ES-I3 (cell line): ENCODE measurements around the gene SLC7A5.
"Not testable (repeated sequence)": the region's sequence is repeated elsewhere in the genome, so short reads cannot be mapped to it uniquely, and the experiment has no call there.

ENCODE experiments used
- H3K36me3 ChIP-seq: 2 replicates; pipeline ENCODE4 v1.6.1; 2013; ENCODE audit warnings: mild to moderate bottlenecking, low read length, control low read depth, moderate library complexity; ENCODE audit not compliant: insufficient read depth
- H3K4me1 ChIP-seq: 2 replicates; pipeline ENCODE4 v1.6.1; 2013; ENCODE audit warnings: mild to moderate bottlenecking, control low read depth, low read length; ENCODE audit not compliant: insufficient read depth
- H3K9ac ChIP-seq: 2 replicates; pipeline ENCODE4 v1.6.1; 2013; ENCODE audit warnings: low read depth, mild to moderate bottlenecking, low read length, moderate library complexity
- H3K9me3 ChIP-seq: 2 replicates; pipeline ENCODE4 v1.6.1; 2013; ENCODE audit warnings: mild to moderate bottlenecking, low read length, moderate library complexity; ENCODE audit not compliant: control insufficient read depth, insufficient read depth

The SLC7A5 gene

GRCh38 chr16:87878704-87879103 lies 9.4 kb upstream of the SLC7A5 start:
- H3K36me3 ChIP-seq, result no peaks in the 10 kb centered on the region
- H3K9me3 ChIP-seq, result no peaks in the 10 kb centered on the region
- H3K9ac ChIP-seq, result no peak overlapping the region
- H3K4me1 ChIP-seq, result peaks cover 14% of the 10 kb centered on the region; the same call in 1 of the 2 replicates

GRCh38 chr16:87877942-87878507 lies 8.7 kb upstream of the SLC7A5 start:
- peaks cover 14% of the 10 kb centered on the region; the same call in 1 of the 2 replicates for H3K4me1 ChIP-seq
- H3K9me3 ChIP-seq, result no peaks in the 10 kb centered on the region
- H3K36me3 ChIP-seq, result no peaks in the 10 kb centered on the region
- H3K9ac ChIP-seq, result no peak overlapping the region

DNA sequence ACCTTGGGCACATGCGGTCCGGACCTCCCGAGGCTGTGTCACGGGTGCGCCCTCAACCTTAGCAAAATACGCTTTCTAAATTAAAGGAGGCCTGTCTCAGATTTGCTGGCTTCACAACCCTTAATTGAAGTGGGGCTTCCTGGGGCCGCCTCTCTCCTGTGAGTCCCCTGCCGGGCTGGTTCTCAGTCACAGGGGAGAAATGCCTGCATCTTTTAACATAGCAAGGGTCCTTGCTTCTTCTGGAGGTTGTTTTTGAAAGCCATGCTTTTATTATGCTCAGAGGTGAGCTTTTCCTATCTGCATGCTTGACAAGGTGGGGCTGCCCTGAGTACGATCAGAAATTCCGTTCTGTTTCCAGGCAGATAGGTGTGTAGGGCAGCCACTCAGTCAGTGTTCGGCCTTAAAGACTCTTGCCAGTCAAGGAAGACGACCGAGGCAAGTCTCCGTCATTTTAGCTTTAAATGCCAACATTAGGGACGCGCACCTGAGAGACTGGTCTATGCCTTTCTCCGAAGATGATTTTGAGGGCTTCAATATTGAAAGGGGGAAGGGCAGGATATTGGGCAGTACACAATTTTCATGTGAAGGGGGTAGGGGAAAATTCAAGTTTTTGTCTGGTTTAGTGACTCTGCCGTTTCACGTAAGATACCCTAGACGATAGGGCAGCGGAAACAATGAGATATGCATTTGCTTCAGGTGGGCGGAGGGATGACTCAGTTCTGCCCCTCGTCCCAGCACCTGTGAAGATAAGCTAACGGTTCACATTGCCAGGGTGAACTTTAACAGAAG lies 5.5 kb upstream of the SLC7A5 start:
- no peaks in the 10 kb centered on the region for H3K9me3 ChIP-seq
- H3K36me3 ChIP-seq, result no peaks in the 10 kb centered on the region
- peaks cover 24% of the 10 kb centered on the region for H3K4me1 ChIP-seq
- H3K9ac ChIP-seq, result peak overlapping the region; percentile 22

- Histone ChIP-seq H3K9ac (peak overlapping the region; percentile 41), H3K4me1 (peaks cover 22% of the 10 kb centered on the region)
- H3K9me3 ChIP-seq, H3K36me3 ChIP-seq: not testable (repeated sequence)
Measured at GRCh38 chr16:87870418-87871291, 1.3 kb upstream of the SLC7A5 start.

DNA sequence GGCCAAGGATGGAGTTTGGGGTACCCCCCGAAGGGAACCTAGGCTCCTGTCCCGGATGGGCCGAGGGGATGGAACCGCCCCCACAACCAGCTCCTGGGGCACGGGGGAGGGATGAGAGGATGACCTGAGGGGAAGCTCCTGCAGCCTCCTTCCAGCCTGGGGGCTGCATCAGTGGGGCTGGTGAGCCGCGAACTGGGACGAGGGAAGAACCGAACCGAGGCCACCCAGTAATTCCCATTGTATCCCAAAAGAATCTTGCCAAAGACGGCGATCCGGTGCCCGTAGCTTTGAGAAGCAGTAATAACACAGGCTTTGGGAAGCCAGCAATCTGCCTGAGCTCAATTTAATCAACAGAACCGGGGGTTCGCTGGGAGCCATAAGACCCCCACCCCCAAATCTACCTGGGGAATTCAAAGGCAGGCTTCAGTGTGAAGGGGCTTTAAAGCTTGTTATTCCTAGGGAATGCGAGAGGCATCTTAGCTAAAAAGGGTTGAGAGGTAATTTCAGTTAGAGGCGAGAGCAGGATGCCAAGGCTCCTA lies 641 bp upstream of the SLC7A5 start:
- H3K9ac ChIP-seq, result peak overlapping the region; percentile 16; the same call in 1 of the 2 replicates
- not testable (repeated sequence) for H3K36me3 ChIP-seq, H3K9me3 ChIP-seq
- H3K4me1 ChIP-seq, result peaks cover 14% of the 10 kb centered on the region

GRCh38 chr16:87868254-87869029 lies 865 bp downstream of the SLC7A5 start:
- H3K36me3 ChIP-seq, H3K9me3 ChIP-seq: not testable (repeated sequence)
- Histone ChIP-seq H3K9ac (peak overlapping the region; percentile 67), H3K4me1 (peaks cover 14% of the 10 kb centered on the region)

- H3K36me3 ChIP-seq, H3K9ac ChIP-seq, H3K4me1 ChIP-seq, H3K9me3 ChIP-seq: not testable (repeated sequence)
Measured at GRCh38 chr16:87865902-87866555, 3.3 kb downstream of the SLC7A5 start.

DNA sequence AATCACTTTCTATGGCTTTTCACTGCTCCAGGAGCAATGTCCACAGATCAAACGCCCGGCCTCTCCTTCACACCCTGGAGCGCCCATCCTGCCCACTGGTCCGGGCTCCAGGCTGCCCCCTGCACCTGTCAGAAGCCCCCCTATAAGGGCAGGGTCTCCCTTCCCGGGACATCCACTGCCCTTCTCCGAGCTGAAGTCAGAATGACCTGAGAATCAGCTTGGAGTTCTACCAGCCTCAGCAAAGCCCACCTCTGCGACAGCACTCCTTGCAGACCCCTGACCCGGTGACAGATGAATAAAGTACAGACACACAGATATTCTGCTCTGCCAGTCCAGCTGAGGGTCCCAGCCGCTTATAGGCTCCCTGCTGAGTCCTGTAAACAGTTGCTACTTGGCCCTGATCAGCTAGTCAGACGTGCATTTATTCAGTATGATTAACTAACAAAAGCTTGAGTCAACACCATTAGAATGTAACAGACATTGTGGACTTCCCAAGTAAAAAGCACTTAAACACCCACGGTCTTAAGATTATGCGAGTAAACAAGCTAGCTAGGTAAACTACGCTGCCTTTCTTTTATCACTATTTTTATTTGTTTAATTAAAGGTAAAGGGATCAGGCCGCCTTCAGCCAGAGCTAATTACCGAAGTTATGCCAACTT lies 4.8 kb downstream of the SLC7A5 start:
- H3K4me1 ChIP-seq, result peaks cover 3% of the 10 kb centered on the region; the same call in 1 of the 2 replicates
- no peaks in the 10 kb centered on the region; the same call in 1 of the 2 replicates for H3K36me3 ChIP-seq
- H3K9ac ChIP-seq, result no peak overlapping the region

DNA sequence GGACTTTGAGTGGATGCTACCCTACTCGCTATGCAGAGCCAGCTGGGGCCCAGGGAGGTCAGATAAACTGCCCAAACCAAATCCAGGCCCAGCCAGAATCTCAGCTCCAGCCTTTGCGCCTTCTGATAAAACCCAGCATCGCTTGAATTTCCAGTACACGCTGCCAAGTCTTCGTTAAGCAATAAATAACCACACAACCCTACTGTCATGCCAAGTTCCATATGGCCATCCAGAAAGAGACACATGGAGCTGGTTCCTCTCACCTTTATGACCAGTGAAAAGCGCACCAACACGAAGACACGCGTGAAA lies 6.0 kb downstream of the SLC7A5 start:
- not testable (repeated sequence) for H3K36me3 ChIP-seq, H3K9me3 ChIP-seq, H3K4me1 ChIP-seq, H3K9ac ChIP-seq

More for the DNA sequence above, 4.8 kb downstream of the SLC7A5 start:
- no peaks in the 10 kb centered on the region for H3K9me3 ChIP-seq

DNA sequence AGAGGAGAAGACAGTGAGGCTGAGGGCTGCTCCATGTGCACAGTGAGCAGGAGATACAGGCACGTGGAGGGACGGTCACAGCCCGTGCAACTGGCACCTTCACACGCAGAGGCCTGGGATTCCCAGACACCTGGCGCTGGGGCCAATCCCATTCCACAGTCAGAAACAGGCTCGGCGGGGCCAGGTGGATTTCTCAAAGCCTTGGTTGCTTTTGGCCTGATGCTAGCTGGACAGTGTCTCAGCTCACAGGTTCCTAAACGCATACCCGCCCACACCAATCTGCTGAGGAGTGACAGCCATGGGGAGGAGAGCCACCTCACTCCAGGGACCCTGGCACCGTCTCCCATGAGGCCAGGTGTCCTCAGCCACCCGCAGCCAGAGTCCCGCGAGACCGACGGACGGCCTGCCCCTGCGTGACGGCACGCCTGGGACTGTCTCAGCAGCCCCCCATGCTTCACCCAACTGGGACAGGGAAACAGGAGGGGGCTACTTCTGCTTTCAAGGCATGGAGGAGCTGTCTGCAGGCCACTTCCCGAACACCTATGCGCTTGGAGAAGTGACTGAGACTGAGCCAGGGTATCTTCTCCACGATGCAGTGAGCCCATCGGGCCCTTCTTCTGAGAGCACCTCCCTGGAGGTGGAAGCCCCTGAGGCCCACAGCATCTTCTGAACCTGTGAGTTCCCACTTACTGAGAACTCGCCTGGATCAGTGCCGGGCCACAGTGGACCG lies 6.5 kb downstream of the SLC7A5 start:
- not testable (repeated sequence) for H3K36me3 ChIP-seq, H3K4me1 ChIP-seq, H3K9me3 ChIP-seq, H3K9ac ChIP-seq

- H3K9me3 ChIP-seq, H3K4me1 ChIP-seq, H3K36me3 ChIP-seq, H3K9ac ChIP-seq: not testable (repeated sequence)
Measured at GRCh38 chr16:87861300-87862099, 7.8 kb downstream of the SLC7A5 start.
